GM23338 (cell line): ENCODE results near the gene RXRA. TPM values are rescaled to one million over a fixed set of nuclear protein-coding genes. Genes with fewer than 3 reads are reported as not detected.

Experiments
- ATAC-seq: fragments of 200-7000 bp; cut with Tn5 transposase; 3 replicates; pipeline ENCODE4 v1.9.1; 2020
- DNase-seq: peaks from one replicate; pipeline ENCODE4 v3.0.0-alpha.2; 2015; ENCODE audit warnings: low spot score
- H2AFZ ChIP-seq: fragments of 200-600 bp; sonication (generic); 2 replicates; pipeline ENCODE4 v1.8.0; 2016; ENCODE audit warnings: antibody characterized with exemption, mild to moderate bottlenecking, moderate library complexity
- H3F3A ChIP-seq: fragments of 200-600 bp; sonication (generic); replicated peaks from 2 replicates; pipeline ENCODE4 v1.8.0; 2017; ENCODE audit warnings: antibody characterized with exemption, mixed run types, low read depth
- H3K27ac ChIP-seq: fragments of 200-600 bp; sonication (generic); 2 replicates; pipeline ENCODE4 v1.6.1; 2016; ENCODE audit warnings: low read depth
- H3K27me3 ChIP-seq: fragments of 200-600 bp; sonication (generic); 2 replicates; pipeline ENCODE4 v1.8.0; 2016; ENCODE audit warnings: mild to moderate bottlenecking, mixed run types, moderate library complexity; ENCODE audit not compliant: insufficient read depth
- H3K36me3 ChIP-seq: fragments of 200-600 bp; sonication (generic); 2 replicates; pipeline ENCODE4 v1.8.0; 2016; ENCODE audit warnings: mild to moderate bottlenecking; ENCODE audit not compliant: insufficient read depth
- H3K4me1 ChIP-seq: fragments of 200-600 bp; sonication (generic); 2 replicates; pipeline ENCODE4 v1.8.0; 2016; ENCODE audit warnings: mild to moderate bottlenecking, moderate library complexity; ENCODE audit not compliant: insufficient read depth
- H3K4me2 ChIP-seq: fragments of 200-600 bp; sonication (generic); 2 replicates; pipeline ENCODE4 v1.7.1; 2017; ENCODE audit warnings: mixed run types
- H3K4me3 ChIP-seq: fragments of 200-600 bp; sonication (generic); 2 replicates; pipeline ENCODE4 v1.6.1; 2016; ENCODE audit warnings: mixed run types
- H3K79me2 ChIP-seq: fragments of 200-600 bp; sonication (generic); replicated peaks from 2 replicates; pipeline ENCODE4 v1.8.0; 2017; ENCODE audit warnings: mild to moderate bottlenecking; ENCODE audit not compliant: insufficient read depth
- H3K9me2 ChIP-seq: fragments of 200-600 bp; sonication (generic); 2 replicates; pipeline ENCODE4 v1.8.0; 2017; ENCODE audit not compliant: insufficient read depth
- H4K20me1 ChIP-seq: fragments of 200-600 bp; sonication (generic); replicated peaks from 2 replicates; pipeline ENCODE4 v1.8.0; 2017; ENCODE audit warnings: mild to moderate bottlenecking; ENCODE audit not compliant: insufficient read depth
- H3K27ac Mint-ChIP-seq: 2 replicates; pipeline ENCODE4 v1.8.0; 2020; ENCODE audit warnings: inconsistent platforms, mild to moderate bottlenecking, moderate library complexity, mixed read lengths
- H3K27me3 Mint-ChIP-seq: 3 replicates; pipeline ENCODE4 v1.8.0; 2022; ENCODE audit warnings: low read depth, mild to moderate bottlenecking, moderate library complexity, mixed read lengths, inconsistent platforms; ENCODE audit not compliant: insufficient read depth, poor library complexity
- H3K36me3 Mint-ChIP-seq: 3 replicates; pipeline ENCODE4 v1.8.0; 2021; ENCODE audit warnings: low read depth, mild to moderate bottlenecking, inconsistent platforms, moderate library complexity, mixed read lengths
- H3K4me1 Mint-ChIP-seq: 3 replicates; pipeline ENCODE4 v1.8.0; 2020; ENCODE audit warnings: mild to moderate bottlenecking, inconsistent platforms, mixed read lengths
- H3K4me3 Mint-ChIP-seq: 3 replicates; pipeline ENCODE4 v1.8.0; 2021; ENCODE audit warnings: moderate library complexity, mild to moderate bottlenecking, inconsistent platforms, mixed read lengths
- H3K9me3 Mint-ChIP-seq: 3 replicates; pipeline ENCODE4 v1.8.0; 2020; ENCODE audit warnings: moderate library complexity, mild to moderate bottlenecking, inconsistent platforms, mixed read lengths
- CREB1 ChIP-seq: fragments of 250-450 bp; sonication (Bioruptor Pico); IDR thresholded peaks from 2 replicates; pipeline ENCODE4 v1.5.0; 2020; ENCODE audit warnings: low read depth, mild to moderate bottlenecking, moderate library complexity
- CTCF ChIP-seq, 2 experiments: fragments of 200-600 bp in 1 of 2; sonication (generic) in 1 of 2; conservative IDR thresholded peaks; 2 replicates each; pipeline versions ENCODE4 v1.5.1 to v1.6.1; 2016 to 2017; ENCODE audit warnings: antibody characterized with exemption in 2 of 2, low read depth in 2 of 2, mild to moderate bottlenecking in 2 of 2, moderate library complexity in 1 of 2
- ETS1 ChIP-seq: IDR thresholded peaks from 2 replicates; pipeline ENCODE4 v1.6.1; 2016; ENCODE audit warnings: antibody characterized with exemption
- EZH2phosphoT487 ChIP-seq: fragments of 200-600 bp; sonication (generic); IDR thresholded peaks from one replicate; pipeline ENCODE4 v1.8.1; 2018; ENCODE audit warnings: antibody characterized with exemption; ENCODE audit not compliant: unreplicated experiment
- JUNB ChIP-seq: IDR thresholded peaks from one replicate; pipeline ENCODE4 v1.6.1; 2016; ENCODE audit warnings: antibody characterized with exemption; ENCODE audit not compliant: unreplicated experiment
- POLR2AphosphoS5 ChIP-seq: IDR thresholded peaks from 2 replicates; pipeline ENCODE4 v1.6.1; 2016; ENCODE audit warnings: antibody characterized with exemption, low read depth
- polyA plus RNA-seq: library from polyadenylated mRNA; unstranded; fragments of >200 nt; fragmentation: Nextera tagmentation; extraction: Ambion mirVana; gene quantifications from 2 replicates; pipeline ENCODE4 v1.2.1, GENCODE V29; 2016
- total RNA-seq: library from RNA; depleted of rRNA; stranded (reverse); fragments of >200 nt; shearing (Covaris generic); gene quantifications from 2 replicates; pipeline ENCODE4 v1.2.3, GENCODE V29; 2014
- TF ChIP-seq, protein P1 (sequence below): fragments of 250-450 bp; sonication (Bioruptor Pico); IDR thresholded peaks from 2 replicates; pipeline ENCODE4 v1.5.0; 2020; ENCODE audit warnings: mild to moderate bottlenecking, moderate library complexity

Gene RXRA
- total and polyA plus RNA-seq, 2 experiments from 2014 or later = 4.9 to 17.9 TPM

- H3K4me1 ChIP-seq = peaks cover 11% of the 10 kb centered on the region
- peaks cover 30% of the 10 kb centered on the region for H3K4me1 Mint-ChIP-seq
- H3F3A ChIP-seq = no peaks in the 10 kb centered on the region
- H3K27me3 ChIP-seq = no peaks in the 10 kb centered on the region
- H3K9me3 Mint-ChIP-seq = no peaks in the 10 kb centered on the region
- peaks cover 4% of the 10 kb centered on the region for H3K27me3 Mint-ChIP-seq
- no peaks in the 10 kb centered on the region for H4K20me1 ChIP-seq
- no peaks in the 10 kb centered on the region for H3K9me2 ChIP-seq
- no peak for DNase-seq
- no peak overlapping the region for H2AFZ ChIP-seq
- H3K4me3 ChIP-seq = no peak overlapping the region
- H3K4me2 ChIP-seq = no peak overlapping the region
- ATAC-seq = no peak
- H3K36me3 Mint-ChIP-seq = no peaks in the 10 kb centered on the region
- H3K27ac ChIP-seq = no peak overlapping the region
- H3K27ac Mint-ChIP-seq = no peak overlapping the region
- H3K4me3 Mint-ChIP-seq = no peak overlapping the region
- H3K36me3 ChIP-seq = no peaks in the 10 kb centered on the region
- no peak for TF ChIP-seq JUNB
- no peak for TF ChIP-seq POLR2AphosphoS5
- TF ChIP-seq ETS1 = no peak
- TF ChIP-seq, protein P1, sequence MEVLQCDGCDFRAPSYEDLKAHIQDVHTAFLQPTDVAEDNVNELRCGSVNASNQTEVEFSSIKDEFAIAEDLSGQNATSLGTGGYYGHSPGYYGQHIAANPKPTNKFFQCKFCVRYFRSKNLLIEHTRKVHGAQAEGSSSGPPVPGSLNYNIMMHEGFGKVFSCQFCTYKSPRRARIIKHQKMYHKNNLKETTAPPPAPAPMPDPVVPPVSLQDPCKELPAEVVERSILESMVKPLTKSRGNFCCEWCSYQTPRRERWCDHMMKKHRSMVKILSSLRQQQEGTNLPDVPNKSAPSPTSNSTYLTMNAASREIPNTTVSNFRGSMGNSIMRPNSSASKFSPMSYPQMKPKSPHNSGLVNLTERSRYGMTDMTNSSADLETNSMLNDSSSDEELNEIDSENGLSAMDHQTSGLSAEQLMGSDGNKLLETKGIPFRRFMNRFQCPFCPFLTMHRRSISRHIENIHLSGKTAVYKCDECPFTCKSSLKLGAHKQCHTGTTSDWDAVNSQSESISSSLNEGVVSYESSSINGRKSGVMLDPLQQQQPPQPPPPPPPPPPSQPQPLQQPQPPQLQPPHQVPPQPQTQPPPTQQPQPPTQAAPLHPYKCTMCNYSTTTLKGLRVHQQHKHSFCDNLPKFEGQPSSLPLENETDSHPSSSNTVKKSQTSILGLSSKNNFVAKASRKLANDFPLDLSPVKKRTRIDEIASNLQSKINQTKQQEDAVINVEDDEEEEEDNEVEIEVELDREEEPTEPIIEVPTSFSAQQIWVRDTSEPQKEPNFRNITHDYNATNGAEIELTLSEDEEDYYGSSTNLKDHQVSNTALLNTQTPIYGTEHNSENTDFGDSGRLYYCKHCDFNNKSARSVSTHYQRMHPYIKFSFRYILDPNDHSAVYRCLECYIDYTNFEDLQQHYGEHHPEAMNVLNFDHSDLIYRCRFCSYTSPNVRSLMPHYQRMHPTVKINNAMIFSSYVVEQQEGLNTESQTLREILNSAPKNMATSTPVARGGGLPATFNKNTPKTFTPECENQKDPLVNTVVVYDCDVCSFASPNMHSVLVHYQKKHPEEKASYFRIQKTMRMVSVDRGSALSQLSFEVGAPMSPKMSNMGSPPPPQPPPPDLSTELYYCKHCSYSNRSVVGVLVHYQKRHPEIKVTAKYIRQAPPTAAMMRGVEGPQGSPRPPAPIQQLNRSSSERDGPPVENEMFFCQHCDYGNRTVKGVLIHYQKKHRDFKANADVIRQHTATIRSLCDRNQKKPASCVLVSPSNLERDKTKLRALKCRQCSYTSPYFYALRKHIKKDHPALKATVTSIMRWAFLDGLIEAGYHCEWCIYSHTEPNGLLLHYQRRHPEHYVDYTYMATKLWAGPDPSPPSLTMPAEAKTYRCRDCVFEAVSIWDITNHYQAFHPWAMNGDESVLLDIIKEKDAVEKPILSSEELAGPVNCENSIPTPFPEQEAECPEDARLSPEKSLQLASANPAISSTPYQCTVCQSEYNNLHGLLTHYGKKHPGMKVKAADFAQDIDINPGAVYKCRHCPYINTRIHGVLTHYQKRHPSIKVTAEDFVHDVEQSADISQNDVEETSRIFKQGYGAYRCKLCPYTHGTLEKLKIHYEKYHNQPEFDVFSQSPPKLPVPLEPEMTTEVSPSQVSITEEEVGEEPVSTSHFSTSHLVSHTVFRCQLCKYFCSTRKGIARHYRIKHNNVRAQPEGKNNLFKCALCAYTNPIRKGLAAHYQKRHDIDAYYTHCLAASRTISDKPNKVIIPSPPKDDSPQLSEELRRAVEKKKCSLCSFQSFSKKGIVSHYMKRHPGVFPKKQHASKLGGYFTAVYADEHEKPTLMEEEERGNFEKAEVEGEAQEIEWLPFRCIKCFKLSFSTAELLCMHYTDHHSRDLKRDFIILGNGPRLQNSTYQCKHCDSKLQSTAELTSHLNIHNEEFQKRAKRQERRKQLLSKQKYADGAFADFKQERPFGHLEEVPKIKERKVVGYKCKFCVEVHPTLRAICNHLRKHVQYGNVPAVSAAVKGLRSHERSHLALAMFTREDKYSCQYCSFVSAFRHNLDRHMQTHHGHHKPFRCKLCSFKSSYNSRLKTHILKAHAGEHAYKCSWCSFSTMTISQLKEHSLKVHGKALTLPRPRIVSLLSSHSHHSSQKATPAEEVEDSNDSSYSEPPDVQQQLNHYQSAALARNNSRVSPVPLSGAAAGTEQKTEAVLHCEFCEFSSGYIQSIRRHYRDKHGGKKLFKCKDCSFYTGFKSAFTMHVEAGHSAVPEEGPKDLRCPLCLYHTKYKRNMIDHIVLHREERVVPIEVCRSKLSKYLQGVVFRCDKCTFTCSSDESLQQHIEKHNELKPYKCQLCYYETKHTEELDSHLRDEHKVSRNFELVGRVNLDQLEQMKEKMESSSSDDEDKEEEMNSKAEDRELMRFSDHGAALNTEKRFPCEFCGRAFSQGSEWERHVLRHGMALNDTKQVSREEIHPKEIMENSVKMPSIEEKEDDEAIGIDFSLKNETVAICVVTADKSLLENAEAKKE (CRISPR knock-in tag) = no peak
- TF ChIP-seq CTCF (conservative IDR thresholded peaks at IDR 0.05; ENCODE audit: low read depth in 2 of 2) = no peak
- no peak for TF ChIP-seq EZH2phosphoT487
- no peak for TF ChIP-seq CREB1 (CRISPR knock-in tag)
- no peaks in the 10 kb centered on the region for H3K79me2 ChIP-seq
Observed at GRCh38 chr9:134318941-134319305, 7.3 kb upstream of the RXRA start.
